NCI-H1105 treated with DMSO at 0.1 percent for 48 hours (cell line): ENCODE measurements around the gene NUDT16L1.
"Not testable (repeated sequence)": the region's sequence is repeated elsewhere in the genome, so short reads cannot be mapped to it uniquely, and the experiment has no call there.

ENCODE experiments used
- DNase-seq: peaks from one replicate; lab custom pipeline; 2025; lab: John Stamatoyannopoulos, UW

The NUDT16L1 gene

GRCh38 chr16:4724661-4725270 lies 31.4 kb downstream of the NUDT16L1 start:
- no peak for DNase-seq

- DNase-seq, result no peak
These were observed 33.3 kb downstream of the NUDT16L1 start for GRCh38 chr16:4726616-4727015.

GRCh38 chr16:4728676-4729075 lies 35.3 kb downstream of the NUDT16L1 start:
- DNase-seq, result no peak

- no peak for DNase-seq
These were observed 36.5 kb downstream of the NUDT16L1 start for GRCh38 chr16:4729876-4730275.

GRCh38 chr16:4733211-4733742 lies 39.9 kb downstream of the NUDT16L1 start:
- no peak for DNase-seq

- DNase-seq, result no peak
These were observed 40.3 kb downstream of the NUDT16L1 start for GRCh38 chr16:4733747-4734062.

- peak; percentile 63 for DNase-seq
These were observed 40.8 kb downstream of the NUDT16L1 start, which contains the start of the genes ANKS3 and DNAAF8 for GRCh38 chr16:4734063-4734729. Gene ANKS3 (minus strand): TSS chr16:4734271. CDS start chr16:4730149, 4,122 bp downstream. Gene DNAAF8 (plus strand): TSS chr16:4734537. CDS start chr16:4736515, 1,978 bp downstream.

- peak; percentile 65 for DNase-seq
These were observed 41.6 kb downstream of the NUDT16L1 start for GRCh38 chr16:4734730-4735535.

- DNase-seq, result no peak
These were observed 43.2 kb downstream of the NUDT16L1 start for GRCh38 chr16:4736546-4736945.

- DNase-seq, result no peak
These were observed 44.2 kb downstream of the NUDT16L1 start for GRCh38 chr16:4737545-4737944.

GRCh38 chr16:4738370-4738769 lies 45.0 kb downstream of the NUDT16L1 start:
- not testable (repeated sequence) for DNase-seq

GRCh38 chr16:4743226-4743878 lies 50.0 kb downstream of the NUDT16L1 start:
- DNase-seq, result peak; percentile 2

GRCh38 chr16:4744555-4745273 lies 51.4 kb downstream of the NUDT16L1 start:
- no peak for DNase-seq

- DNase-seq, result no peak
These were observed 51.9 kb downstream of the NUDT16L1 start for GRCh38 chr16:4745274-4745569.
